ENCODE data around the gene ZNF280D.
"Not testable (repeated sequence)": the region's sequence is repeated elsewhere in the genome, so short reads cannot be mapped to it uniquely, and the experiment has no call there.

The ZNF280D gene

DNA sequence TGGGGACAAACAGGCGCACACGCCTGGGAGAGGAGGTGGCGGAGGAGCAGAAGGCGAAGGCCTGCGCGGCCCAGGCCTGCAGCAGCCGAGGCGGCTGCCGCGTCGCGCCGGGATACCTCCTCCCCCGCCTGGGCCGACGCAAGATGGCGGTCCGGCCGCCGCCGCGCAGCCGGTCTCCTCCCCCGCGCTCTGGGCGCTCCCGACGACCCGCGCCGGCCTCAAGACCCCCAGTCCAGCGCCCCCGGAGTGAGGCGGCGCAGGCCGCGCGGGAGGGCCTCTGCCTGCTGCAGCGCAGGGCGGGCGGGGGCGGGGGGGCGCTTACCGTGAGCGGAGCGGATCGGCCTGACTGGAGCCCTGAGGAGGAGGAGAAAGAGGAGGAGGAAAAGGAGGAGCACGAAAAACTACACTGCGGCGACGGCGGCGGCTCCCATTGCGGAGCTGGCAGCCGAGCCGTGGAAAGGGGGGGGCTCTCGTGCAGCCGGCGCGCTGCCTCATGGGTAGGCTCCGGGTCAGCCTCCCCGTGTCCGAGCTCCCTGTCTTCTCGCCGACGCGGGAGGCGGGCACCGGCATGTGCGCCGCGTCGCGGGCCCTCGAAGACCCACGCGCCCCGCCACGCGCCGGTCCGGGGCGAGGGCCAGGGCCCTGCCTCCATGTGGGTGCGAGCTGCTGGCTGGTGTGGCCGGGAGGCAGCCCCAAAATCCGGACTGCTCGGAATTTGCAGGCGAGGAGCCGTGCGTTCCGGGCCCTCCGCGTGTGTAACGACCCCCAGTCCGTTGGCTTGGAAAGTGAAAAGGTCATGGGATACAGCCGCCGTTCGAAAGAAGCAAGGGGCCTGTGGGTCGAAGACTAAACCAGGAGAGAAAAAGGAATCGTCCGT is at the start of gene ZNF280D:
Gene ZNF280D, minus strand, starts transcription at position 374 of the 877 bp plus-strand sequence. CDS start 26,400 bp downstream, outside the sequence.
- DNase-seq (ENCODE audit: low read depth) = peak; percentile 88
- peak within 1 kb of the TSS; percentile 73 for H3K4me3 ChIP-seq (ENCODE audit: low read length)
- TF ChIP-seq CTCF (IDR thresholded peaks at IDR 0.05; ENCODE audit: insufficient read depth, low read depth, low read length, missing control alignments) = no peak

GRCh38 chr15:56782306-56782705 is 49.0 kb upstream of the ZNF280D start:
- DNase-seq (ENCODE audit: low read depth) = no peak
- H3K4me3 ChIP-seq (ENCODE audit: low read length) = no peak overlapping the region
- no peak for TF ChIP-seq CTCF (IDR thresholded peaks at IDR 0.05; ENCODE audit: insufficient read depth, low read depth, low read length, missing control alignments)

- no peak for DNase-seq (ENCODE audit: low read depth)
- H3K4me3 ChIP-seq (ENCODE audit: low read length) = no peak overlapping the region
- no peak for TF ChIP-seq CTCF (IDR thresholded peaks at IDR 0.05; ENCODE audit: insufficient read depth, low read depth, low read length, missing control alignments)
These were observed 48.4 kb upstream of the ZNF280D start for GRCh38 chr15:56781666-56782065.

- DNase-seq (ENCODE audit: low read depth); H3K4me3 ChIP-seq (ENCODE audit: low read length): not testable (repeated sequence)
These were observed 46.9 kb upstream of the ZNF280D start for GRCh38 chr15:56780102-56780725.

GRCh38 chr15:56779449-56779848 is 46.1 kb upstream of the ZNF280D start:
- DNase-seq (ENCODE audit: low read depth); H3K4me3 ChIP-seq (ENCODE audit: low read length): not testable (repeated sequence)

DNA sequence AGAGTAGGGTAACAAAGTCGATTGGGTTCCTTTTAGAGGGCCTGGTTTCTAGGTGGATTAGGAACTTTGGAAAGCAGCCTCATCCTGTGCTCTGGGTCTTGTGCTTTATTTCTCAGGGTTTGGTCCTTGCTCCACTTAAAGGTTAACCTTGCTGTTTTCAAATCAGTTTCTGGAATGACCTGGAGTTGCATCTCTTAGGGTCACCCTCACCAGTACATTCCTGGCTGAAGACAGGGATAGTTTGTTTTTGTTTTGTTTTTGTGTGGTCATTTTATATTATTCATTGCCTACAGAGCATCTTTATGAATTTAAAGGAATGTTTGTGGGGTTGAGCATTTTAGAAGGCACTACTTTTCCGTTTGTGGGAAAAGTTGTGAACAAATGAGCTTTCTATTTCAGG is 45.5 kb upstream of the ZNF280D start:
- no peak overlapping the region for H3K4me3 ChIP-seq (ENCODE audit: low read length)
- DNase-seq (ENCODE audit: low read depth) = no peak
- no peak for TF ChIP-seq CTCF (IDR thresholded peaks at IDR 0.05; ENCODE audit: insufficient read depth, low read depth, low read length, missing control alignments)

DNA sequence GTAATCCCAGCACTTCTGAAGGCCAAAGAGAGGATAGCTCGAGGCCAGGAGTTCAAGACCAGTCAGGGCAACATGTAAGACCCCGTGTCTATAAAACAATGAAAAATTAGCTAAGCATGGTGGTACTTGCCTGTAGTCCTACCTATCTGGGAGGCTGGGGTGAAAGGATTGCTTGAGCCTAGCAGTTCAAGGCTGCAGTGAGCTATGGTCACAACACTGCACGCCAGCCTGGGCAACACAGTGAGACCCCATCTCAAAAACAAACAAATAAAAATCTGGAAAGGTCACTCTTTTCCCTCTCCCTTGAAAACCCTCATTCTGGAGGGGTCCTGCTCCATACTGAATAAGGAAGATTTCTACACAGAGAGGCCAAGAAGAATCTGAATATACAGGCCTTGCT is 43.5 kb upstream of the ZNF280D start:
- no peak for DNase-seq (ENCODE audit: low read depth)
- no peak for TF ChIP-seq CTCF (IDR thresholded peaks at IDR 0.05; ENCODE audit: insufficient read depth, low read depth, low read length, missing control alignments)
- no peak overlapping the region for H3K4me3 ChIP-seq (ENCODE audit: low read length)

DNA sequence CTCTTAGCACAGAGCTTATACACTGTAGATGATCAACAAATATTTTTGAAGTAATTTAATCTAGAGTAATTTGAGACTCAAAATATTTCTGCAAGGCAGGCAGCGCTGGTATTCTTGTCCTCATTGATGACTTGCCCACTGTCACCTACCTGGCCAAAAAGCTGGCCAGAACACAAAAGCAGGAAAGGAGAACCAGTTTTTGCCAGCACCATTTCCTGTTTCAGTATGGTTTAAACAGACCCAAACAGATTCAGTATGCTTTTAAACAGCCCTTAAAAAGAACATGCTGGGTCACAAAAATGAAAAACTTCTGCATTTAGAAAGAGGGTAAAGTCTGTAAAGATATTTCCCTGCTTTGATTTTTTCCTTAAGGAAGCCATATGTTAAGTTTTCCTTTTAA is 42.3 kb upstream of the ZNF280D start:
- no peak for TF ChIP-seq CTCF (IDR thresholded peaks at IDR 0.05; ENCODE audit: insufficient read depth, low read depth, low read length, missing control alignments)
- H3K4me3 ChIP-seq (ENCODE audit: low read length) = no peak overlapping the region
- no peak for DNase-seq (ENCODE audit: low read depth)
